DOHH2 (cell line): ENCODE data around the gene SESN2.

Experiments used
- CTCF ChIP-seq: fragments of 200-600 bp; sonication (generic); IDR thresholded peaks from one replicate; pipeline ENCODE4 v1.5.1; 2014; ENCODE audit warnings: antibody characterized with exemption, mild to moderate bottlenecking, low read depth, low read length; ENCODE audit not compliant: poor library complexity, severe bottlenecking
- EZH2phosphoT487 ChIP-seq: fragments of 200-600 bp; sonication (generic); IDR thresholded peaks from 2 replicates; pipeline ENCODE4 v1.6.1; 2017; ENCODE audit warnings: borderline replicate concordance, mild to moderate bottlenecking, antibody characterized with exemption, low read length, moderate library complexity, mixed read lengths

GRCh38 chr1:28266920-28267322 lies 7.6 kb downstream of the SESN2 start:
- no peak for TF ChIP-seq CTCF
- TF ChIP-seq EZH2phosphoT487 = no peak
